SK-N-SH treated with all-trans-retinoic acid at 6 μM for 48 hours (cell line): ENCODE measurements around the gene ZNF462.

Experiments used
- CREB5 ChIP-seq: fragments of 250-450 bp; sonication (Bioruptor Pico); IDR thresholded peaks from 2 replicates; pipeline ENCODE4 v1.5.1; 2020; ENCODE audit warnings: low read depth, mild to moderate bottlenecking, moderate library complexity
- CSRNP3 ChIP-seq: fragments of 250-450 bp; sonication (Bioruptor Pico); IDR thresholded peaks from 2 replicates; pipeline ENCODE4 v1.5.1; 2021; ENCODE audit warnings: mild to moderate bottlenecking, moderate library complexity
- GLIS3 ChIP-seq: fragments of 250-450 bp; sonication (Bioruptor Pico); IDR thresholded peaks from 2 replicates; pipeline ENCODE4 v1.5.0; 2020; ENCODE audit warnings: mild to moderate bottlenecking, moderate library complexity
- OSR1 ChIP-seq: fragments of 250-450 bp; sonication (Bioruptor Pico); IDR thresholded peaks from 2 replicates; pipeline ENCODE4 v1.8.0; 2022; ENCODE audit warnings: moderate library complexity, mild to moderate bottlenecking, inconsistent platforms
- PATZ1 ChIP-seq: fragments of 250-450 bp; sonication (Bioruptor Pico); IDR thresholded peaks from 2 replicates; pipeline ENCODE4 v1.8.0; 2020; ENCODE audit warnings: mild to moderate bottlenecking, moderate library complexity, borderline replicate concordance
- PPARA ChIP-seq: fragments of 250-450 bp; sonication (Bioruptor Pico); IDR thresholded peaks from 2 replicates; pipeline ENCODE4 v1.5.0; 2020; ENCODE audit warnings: mild to moderate bottlenecking, borderline replicate concordance
- RARB ChIP-seq: fragments of 250-450 bp; sonication (Bioruptor Pico); IDR thresholded peaks from 2 replicates; pipeline ENCODE4 v1.8.0; 2021; ENCODE audit warnings: mild to moderate bottlenecking, moderate library complexity
- SNAI2 ChIP-seq: fragments of 250-450 bp; sonication (Bioruptor Pico); IDR thresholded peaks from 2 replicates; pipeline ENCODE4 v1.5.0; 2020; ENCODE audit warnings: mild to moderate bottlenecking, moderate library complexity
- TOX ChIP-seq: fragments of 250-450 bp; sonication (Bioruptor Pico); IDR thresholded peaks from 2 replicates; pipeline ENCODE4 v1.8.0; 2021; ENCODE audit warnings: mild to moderate bottlenecking, moderate library complexity, borderline replicate concordance
- ZFP3 ChIP-seq: fragments of 250-450 bp; sonication (Bioruptor Pico); IDR thresholded peaks from 2 replicates; pipeline ENCODE4 v1.5.0; 2020; ENCODE audit warnings: mild to moderate bottlenecking, moderate library complexity
- ZFP30 ChIP-seq: fragments of 450-650 bp; formaldehyde crosslinking; IDR thresholded peaks from 2 replicates; pipeline ENCODE4 v1.5.0; 2022; ENCODE audit warnings: mild to moderate bottlenecking, moderate library complexity

GRCh38 chr9:106947106-106947900 lies 84.3 kb downstream of the ZNF462 start:
- TF ChIP-seq OSR1 (no peak), TOX (no peak), PATZ1 (no peak), SNAI2 (no peak), ZFP30 (CRISPR knock-in tag) (no peak), CREB5 (CRISPR knock-in tag) (no peak), GLIS3 (no peak), RARB (CRISPR knock-in tag) (no peak), PPARA (CRISPR knock-in tag) (no peak), CSRNP3 (no peak), ZFP3 (no peak)
